Inferior parietal cortex (tissue), 1 donor: ENCODE data around the gene SLC25A6.
"Not testable (repeated sequence)": the region's sequence is repeated elsewhere in the genome, so short reads cannot be mapped to it uniquely, and the experiment has no call there.

Experiments
- DNase-seq: peaks from one replicate; pipeline ENCODE4 v3.0.0-alpha.2; 2016; ENCODE audit errors: extremely low spot score

SLC25A6 gene

DNA sequence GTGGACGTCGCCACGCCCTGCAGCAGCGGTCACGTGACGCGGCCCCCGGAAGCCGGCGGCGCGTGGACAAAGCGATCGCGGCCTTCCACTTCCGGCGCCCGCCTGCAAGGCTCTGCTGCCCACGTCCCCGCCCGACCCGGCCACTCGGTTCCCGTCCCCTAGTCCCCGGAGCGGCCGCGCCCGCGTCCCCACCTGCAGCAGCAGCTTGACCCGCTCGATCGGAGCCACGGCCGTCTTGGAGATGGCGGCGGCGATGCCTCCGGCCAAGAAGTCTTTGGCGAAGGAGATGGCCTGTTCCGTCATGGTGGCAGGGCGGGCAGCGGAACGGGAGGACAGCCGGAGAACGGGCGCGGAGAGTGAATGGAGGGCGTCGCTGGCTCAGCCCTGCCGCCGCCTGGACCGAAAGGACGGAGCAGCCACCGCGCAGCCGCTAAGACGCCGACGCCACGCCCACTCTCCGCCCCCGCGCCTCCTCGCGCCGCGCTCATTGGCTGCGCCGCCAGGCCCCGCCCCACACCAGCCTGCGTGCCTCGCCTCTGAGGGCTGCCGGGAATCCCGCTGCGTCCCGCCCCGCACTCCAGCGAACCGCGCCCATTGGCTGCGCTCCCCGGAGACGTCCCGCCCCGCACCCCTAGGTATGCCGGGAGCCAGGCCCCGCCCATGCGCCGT lies at the start of gene SLC25A6:
SLC25A6 (minus strand) TSS at position 407 of the 669 bp plus-strand sequence; CDS start at position 303, 104 bp downstream.
- DNase-seq, result peak; percentile 93

DNA sequence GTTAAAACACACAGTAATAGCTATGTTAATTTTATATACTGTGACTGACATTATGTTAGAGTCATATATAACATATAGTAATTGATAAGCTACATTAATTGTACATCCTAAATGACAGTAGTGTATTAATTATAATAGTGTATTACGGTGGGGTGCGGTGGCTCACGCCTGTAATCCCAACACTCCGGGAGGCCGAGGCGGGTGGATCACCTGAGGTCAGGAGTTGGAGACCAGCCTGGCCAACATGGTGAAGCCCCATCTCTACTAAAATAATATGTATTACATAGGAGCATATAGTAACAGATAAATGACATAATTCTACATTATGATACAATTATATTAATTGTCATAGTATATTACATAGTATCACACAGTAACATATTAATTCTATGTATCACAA lies 48.6 kb upstream of the SLC25A6 start:
- no peak for DNase-seq

DNA sequence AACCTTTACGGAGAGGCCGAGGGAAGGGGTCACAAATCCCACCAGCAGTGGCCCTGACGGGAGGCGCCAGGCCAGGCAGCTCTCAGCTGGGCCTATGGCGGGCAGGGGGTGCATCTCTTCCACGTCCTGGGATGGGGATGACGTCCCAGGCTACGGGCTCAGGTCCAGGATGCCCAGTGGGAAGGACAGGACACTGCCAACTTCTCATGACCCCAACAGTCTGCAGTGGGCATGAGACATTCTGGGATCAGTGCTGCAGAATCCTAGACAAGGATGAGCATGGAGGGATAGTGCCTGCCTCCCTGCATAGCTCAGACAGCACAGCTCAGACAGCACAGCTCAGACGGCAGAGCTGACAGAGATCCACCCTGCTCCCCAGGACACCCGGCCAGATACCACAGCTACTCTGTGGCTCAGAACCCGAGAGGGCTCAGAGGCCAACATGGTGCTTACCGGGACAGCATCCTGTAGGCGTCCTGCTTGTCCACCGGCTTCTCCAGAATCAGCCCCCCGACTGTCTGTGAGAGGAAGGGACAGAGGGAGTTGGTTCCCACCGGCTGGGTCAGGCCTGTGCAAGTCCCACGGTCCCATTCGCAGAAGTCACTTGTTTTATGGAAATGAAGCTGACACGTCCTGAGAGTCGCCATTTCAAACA lies 43.5 kb upstream of the SLC25A6 start:
- no peak for DNase-seq

DNA sequence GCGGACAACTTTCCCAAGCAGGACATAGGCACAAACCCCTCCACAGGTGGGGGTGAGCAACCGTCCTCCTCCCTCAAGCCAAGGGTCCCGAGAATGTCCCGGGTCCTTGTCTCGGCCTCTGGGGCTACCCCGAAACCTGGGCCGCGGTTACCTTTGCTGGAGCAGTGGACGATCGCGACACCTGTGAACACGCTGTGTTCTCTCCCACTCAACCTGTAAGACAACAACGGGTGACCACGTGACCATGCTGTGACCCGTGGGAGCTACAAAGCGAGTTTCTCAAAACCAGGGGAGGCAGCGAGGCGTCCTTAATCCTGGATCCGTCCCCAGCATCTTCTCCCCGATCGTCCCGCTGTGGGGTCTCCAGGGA lies 42.9 kb upstream of the SLC25A6 start:
- no peak for DNase-seq

DNA sequence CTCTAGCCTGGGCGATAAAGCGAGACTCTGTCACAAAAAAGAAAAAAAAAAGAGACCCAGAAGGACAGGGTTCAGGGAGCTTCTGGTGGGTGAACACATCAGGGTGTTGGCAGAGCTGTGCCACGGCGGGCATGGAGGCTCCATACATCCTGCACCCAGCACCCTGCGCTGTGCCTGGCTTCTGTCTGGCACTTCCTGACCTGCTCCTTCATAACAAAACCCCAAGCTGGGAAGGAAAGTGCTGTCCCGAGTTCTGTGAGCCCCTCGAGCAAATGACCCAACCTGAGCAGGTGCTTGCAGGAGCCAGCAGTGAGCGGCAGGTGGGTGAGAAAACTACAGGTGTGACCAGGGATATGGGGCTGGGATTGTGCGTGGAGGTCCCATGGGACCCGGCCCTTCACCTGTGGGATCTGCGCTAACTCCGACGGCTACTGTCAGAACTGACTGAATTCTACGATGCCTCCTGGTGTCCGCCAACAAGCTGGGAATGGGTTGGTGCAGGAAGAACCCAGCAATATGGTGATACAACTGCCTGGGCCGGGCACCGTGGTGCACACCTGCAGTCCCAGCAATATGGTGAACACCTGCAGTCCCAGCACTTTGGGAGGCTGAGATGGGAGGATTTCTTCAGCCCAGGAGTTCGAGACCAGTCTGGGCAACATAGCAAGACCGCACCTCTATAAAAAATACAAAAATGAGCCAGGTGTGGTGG lies 41.9 kb upstream of the SLC25A6 start:
- DNase-seq, result no peak

DNA sequence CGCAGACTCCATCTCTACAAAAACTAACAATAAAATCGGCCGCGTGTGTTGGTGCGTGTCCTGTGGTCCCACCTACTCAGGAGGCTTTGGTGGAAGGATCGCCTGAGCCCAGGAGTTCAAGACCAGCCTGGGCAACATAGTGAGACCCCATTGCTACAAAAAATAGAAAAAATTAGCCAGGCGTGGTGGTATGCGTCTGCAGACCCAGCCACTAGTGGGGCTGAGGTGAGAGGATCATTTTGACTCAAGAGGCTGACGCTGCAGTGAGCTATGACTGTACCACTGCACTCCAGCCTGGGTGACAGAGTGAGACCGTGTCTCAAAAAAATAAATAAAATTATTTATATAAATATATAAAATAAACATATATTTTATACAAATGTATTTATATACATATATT lies 38.5 kb upstream of the SLC25A6 start:
- DNase-seq, result no peak

DNA sequence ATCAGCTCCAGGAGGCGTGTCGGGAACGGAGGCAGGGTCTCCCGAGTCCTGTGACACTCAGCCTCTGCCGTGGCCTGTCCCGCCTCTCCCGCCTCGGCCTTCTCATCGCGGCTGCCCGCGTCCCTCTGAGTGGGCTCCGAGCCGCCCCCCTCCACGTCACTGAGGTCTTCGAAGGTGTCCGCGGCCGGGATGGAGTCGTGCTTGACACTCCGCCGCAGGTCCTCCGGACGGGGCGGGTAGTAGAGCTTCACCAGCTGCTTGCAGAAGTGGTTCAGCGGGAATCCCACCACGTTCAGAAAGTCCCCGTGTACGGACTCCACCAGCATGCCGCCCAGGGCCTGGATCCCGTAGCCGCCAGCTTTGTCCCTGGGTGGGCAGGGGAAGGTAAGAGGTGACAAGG lies 35.8 kb upstream of the SLC25A6 start:
- no peak for DNase-seq

DNA sequence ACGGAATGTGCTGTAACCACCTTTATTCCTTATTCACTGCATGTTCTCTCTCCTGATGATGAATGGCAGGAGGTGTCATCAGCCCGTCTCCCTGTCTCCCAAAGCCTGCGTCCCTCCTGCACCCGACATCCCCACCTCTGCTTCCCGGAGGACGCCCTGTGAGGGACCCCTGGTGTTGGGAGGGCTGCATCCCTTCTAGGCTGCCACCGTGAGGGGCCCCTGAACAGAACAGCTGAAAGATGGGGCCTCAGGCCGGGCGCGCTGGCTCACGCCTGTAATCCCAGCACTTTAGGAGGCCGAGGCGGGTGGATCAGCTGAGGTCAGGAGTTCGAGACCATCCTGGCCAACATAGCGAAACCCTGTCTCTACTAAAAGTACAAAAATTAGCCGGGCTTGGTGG lies 34.4 kb upstream of the SLC25A6 start:
- DNase-seq, result not testable (repeated sequence)

DNA sequence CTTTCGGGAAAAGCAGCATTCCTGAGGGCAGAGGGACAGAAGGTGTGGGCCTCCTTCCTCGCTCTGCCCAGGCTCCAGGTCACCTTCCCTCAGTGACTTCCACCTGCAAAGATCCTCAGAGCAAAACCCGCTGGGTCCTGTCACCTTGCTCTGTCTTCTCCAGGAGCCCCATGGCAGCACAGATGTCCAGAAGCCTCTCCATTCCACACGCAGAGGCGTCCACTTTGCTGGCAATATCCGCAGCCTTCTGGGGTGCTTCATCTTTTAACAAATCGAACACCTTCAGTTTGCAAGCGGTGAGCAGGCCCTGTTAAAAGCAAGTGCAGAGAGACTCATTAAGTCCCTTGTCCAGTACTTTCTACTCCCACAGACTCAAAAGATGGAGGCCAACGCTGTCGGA lies 33.5 kb upstream of the SLC25A6 start:
- no peak for DNase-seq

DNA sequence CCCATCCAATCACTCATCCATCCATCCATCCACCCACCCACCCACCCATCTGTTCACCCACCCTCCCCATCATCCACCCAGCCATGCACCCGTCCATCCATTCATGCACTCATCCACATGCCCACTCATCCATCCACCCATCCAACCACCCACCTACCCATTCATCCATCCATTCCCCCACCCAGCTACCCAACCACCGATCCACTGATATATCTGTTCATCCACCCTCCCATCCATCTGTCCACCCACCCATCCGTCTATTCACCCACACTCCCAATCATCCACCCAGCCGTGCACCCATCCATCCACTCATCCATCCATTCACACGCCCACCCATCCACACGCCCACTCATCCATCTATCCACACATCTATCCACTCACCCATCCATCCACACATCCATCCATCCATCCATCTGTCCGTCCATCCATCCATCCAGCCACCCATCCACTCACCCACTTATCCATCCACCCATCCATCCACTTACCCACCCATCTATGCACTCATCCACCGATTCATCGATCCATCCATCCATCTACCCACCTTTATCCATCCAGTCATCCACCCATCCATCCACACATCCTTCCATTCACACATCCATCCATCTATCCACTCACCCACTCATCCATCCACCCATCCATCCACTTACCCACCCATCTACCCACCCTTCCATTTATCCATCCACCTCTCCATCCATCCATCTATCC lies 32.4 kb upstream of the SLC25A6 start:
- DNase-seq, result no peak

DNA sequence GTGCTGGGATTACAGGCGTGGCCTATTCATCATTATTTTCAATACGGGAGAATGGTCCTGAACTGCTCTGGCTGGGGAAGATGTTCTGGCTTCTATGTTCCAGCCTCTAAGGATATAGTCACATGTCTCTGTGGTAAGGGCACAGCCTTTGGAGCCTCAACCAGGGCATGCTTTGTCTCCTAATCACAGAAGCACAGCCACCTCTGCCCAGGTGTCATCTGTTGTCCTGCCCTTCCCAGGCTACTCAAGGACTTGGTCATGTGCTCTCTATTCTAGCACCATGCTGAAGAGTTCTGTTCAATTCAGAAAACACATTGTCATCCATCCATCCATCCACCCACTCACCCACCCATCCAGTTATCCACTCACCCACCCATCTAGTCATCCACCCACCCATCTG lies 31.3 kb upstream of the SLC25A6 start:
- no peak for DNase-seq

DNA sequence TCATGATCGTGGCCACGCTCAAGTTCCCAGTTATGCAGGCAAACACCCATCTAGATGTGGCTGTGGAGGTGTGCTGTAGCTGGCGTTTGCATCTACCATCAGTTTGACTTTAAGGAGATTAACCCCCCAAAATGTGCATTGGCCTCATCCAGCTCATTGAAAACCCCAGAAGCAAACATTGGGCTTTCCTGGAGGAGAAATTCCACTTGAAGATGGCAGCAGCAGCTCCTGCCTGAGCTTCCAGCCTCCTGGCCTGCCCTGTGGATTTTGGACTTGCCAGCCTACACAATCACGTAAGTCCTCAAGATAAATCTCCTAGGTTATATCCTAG lies 30.2 kb upstream of the SLC25A6 start:
- DNase-seq, result no peak

DNA sequence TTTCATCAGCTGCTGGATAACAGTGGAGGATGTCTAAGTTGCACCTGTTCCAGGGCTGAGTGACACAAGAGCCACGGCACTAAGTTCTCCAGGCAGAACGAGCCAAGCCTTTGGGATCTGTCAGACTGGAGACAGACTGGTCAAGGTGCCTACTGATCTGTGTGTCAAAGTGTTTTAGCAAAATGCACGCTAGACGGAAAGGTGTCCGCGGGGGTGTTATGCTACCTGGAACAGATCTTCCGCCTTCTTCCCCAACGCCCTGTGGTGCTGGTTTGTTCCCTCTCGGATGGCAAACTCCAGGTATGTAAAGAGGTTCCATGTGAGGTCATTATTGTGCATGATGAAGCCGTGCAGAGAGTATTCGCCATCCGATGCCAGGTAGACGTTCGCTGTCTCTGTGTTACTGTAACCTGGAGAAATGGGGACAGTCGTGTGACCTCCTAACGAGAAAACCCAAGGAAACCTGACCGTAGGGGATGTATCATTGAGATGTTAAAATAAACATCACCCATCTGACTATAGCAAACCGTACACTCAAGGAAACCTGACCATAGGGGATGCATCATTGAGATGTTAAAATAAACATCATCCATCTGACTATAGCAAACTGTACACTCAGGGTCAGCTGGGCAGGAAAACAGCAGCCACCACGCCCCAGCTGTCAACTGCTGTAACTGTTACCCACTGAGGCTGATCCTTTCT lies 29.7 kb upstream of the SLC25A6 start:
- DNase-seq, result no peak

DNA sequence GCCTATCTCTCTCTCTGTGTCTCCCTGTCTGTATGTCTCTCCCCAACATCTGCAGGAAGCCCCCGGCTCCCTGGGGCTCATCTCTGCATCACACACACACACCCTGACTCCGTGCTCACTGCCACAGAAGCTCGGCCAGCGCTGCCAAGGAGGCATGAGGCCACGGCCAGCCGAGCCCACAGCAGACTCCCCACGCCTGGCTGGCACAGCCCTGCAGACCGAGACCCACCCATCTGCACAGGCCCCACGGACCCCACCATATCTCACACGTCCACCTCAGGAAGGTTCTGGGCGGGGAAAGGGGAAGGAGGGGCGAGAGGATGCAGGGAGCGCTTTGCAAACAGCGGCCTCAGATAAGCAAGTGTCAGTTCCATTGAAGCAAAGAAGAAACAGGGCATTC lies 28.5 kb upstream of the SLC25A6 start:
- no peak for DNase-seq

DNA sequence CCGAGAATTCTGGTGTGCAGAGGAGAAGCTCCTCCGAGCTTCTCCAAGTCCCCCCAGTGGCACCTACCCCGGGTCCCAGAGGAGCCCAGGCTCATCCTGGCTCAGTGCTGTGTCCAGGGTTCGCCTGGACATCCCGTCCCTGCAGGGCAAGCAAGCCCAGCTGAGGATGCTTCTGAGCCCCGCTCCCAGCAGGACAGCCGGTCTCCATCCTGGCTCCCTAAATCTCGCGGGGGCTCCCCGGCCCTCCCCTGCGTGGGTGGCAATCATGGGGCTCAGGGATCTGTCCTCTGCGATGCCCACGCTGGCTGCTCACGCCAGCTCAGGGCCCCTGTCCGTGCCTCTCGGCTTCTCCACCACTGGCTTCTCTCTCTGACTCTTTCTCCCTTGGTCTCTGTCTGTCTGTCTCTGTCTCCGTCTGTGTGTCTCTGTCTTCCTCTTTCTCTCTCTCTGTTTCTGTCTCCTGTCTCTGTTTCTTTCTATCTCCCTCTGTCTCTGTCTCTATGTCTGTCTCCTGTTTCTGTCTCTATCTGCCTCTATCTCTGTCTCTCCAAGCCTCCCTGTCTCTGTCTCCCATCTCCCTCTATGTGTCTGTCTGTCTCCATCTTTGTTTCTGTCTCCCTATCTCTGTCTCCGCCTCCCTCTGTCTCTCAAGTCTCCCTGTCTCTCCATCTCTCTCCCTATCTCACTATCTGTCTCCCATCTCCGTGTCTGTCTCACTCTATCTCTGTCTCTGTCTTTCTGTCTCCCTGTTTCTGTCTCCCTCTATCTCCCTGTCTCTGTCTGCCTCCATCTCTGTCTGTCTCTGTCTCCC lies 27.8 kb upstream of the SLC25A6 start:
- no peak for DNase-seq

DNA sequence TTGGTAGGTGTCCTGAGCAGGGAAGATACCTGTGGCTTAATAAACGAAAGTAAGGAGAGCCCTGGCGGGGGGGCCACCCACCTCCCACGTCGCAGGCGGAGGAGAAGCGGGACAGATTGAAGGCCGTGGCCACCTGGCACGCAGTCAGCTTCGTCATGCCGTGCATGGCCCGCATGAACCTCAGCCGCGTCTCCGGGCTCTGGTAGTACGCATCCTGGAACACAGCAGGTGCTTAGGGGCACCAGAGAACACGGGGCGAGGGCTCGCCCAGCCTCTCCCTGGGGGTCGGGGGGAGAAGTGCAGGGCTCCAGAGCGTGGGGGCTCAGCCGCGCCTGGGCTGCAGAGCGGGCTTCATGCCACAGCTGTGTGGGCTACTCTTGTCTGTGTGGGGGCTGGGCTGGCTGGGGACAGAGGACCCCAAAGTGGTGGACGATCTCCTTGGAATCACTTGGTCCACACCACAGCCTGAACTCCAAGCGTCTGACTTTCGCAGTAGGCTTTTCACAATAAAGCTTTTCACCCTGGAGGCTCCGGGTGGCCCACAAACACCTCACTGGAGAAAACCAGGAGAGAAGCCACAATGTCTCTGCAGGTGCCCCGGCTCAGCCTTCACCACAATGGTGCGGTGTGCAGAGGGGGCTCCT lies 27.1 kb upstream of the SLC25A6 start:
- DNase-seq, result no peak

DNA sequence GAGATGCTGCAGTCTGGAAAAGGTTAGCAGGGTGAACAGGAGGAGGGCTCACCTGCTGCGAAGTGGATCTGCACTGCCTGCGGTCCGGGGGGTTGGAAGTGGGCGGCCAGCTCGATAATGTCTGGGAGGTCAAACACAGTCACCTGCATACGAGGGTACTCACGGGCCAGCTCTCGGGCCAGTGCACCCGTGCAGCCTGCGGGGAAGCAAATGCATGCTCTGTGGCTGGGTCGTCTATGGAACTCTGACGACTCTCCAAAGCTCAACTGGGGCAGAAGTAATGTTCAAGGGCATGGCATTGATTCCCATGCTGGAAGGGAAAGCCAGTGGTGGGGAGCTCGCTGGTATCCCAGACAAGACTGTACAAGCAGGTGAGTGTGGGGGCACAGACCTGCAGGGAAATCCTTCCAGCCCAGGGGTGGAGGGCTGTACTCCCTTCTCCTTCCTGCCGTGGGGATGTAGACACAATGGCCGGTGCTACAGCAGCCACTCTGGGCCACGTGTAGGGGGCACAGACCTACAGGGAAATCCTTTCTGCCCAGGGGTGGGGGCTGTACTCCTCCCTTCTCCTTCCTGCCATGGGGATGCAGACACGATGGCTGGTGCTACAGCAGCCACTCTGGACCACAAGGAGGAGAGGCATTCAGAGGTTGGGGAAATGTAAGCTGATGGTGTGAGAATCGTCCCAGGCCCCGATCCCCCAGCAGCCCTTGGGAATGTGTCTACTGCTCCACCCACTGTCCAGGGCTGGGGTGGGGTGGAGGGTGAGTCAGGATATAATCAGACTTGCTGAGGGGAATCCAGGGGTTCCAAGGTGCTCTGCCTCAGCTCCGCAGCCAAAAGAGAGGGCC lies 26.2 kb upstream of the SLC25A6 start:
- no peak for DNase-seq

DNA sequence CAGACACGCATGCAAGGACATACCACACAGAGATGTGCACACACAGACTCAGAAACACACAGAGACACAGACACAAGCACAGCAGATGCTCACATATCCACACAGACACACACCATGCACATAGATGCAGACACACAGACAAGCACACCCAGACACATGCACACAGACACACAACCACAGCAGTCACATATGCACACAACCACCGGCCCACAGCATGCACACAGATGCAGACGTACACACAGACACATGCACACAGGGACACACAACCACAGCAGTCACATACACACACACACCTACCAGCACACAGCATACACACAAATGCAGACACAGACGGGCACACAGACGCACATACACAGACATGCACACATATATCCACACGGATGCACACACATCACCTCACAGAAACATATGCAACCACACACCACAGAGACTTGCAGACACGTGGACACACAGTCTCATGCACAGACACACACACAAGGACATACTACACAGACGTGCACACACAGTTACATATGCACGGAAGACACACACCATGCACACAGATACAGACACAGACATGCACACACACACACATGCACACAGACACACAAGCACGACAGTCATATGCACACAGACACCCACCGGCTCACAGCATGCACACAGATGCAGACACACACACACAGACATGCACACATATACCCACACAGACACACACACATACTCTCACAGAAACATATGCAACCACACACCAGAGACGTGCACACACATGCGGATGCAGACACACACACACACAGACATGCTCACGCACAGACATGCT lies 25.2 kb upstream of the SLC25A6 start:
- DNase-seq, result no peak

DNA sequence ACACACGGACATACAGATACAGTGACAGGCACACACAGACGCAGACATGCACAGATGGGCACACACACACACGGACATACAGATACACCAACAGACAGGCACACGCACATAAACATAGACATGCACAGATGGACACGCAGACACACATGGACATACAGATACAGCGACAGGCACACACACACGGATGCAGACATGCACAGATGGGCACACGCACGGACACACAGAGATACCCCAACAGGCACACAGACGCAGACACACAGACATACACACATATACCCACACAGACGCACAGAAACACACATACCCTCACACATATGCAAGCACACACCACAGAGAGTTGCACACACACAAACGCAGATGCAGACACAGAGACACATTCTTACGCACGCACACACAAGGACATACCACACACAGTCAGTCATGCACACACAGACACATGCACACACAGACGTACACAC lies 24.4 kb upstream of the SLC25A6 start:
- no peak for DNase-seq
